Smooth muscle cell (in vitro differentiated cells): ENCODE measurements around the gene CDH4. TPM values are rescaled to one million over a fixed set of nuclear protein-coding genes. Genes with fewer than 3 reads are reported as not detected.

Experiments
- DNase-seq: peaks from one replicate; lab custom pipeline; 2025; ENCODE audit not compliant: unreplicated experiment; lab: John Stamatoyannopoulos, UW
- H2AFZ ChIP-seq: fragments of 200-600 bp; sonication (generic); 2 replicates; pipeline ENCODE4 v1.6.0; 2016; ENCODE audit warnings: antibody characterized with exemption, low read depth, mild to moderate bottlenecking
- H3F3A ChIP-seq: fragments of 200-600 bp; sonication (generic); 2 replicates; pipeline ENCODE4 v1.6.0; 2017; ENCODE audit warnings: antibody characterized with exemption, low read depth
- H3K27ac ChIP-seq: fragments of 200-600 bp; sonication (generic); 2 replicates; pipeline ENCODE4 v1.5.1; 2016; ENCODE audit warnings: low read depth, mild to moderate bottlenecking
- H3K27me3 ChIP-seq: fragments of 200-600 bp; sonication (generic); 2 replicates; pipeline ENCODE4 v1.6.1; 2016; ENCODE audit warnings: low read depth, mild to moderate bottlenecking
- H3K36me3 ChIP-seq: fragments of 200-600 bp; sonication (generic); 2 replicates; pipeline ENCODE4 v1.5.1; 2016; ENCODE audit warnings: low read depth
- H3K4me1 ChIP-seq: fragments of 200-600 bp; sonication (generic); 2 replicates; pipeline ENCODE4 v1.5.1; 2016; ENCODE audit warnings: low read depth
- H3K4me2 ChIP-seq: fragments of 200-600 bp; sonication (generic); 2 replicates; pipeline ENCODE4 v1.6.0; 2016; ENCODE audit warnings: mild to moderate bottlenecking
- H3K4me3 ChIP-seq: fragments of 200-600 bp; sonication (generic); 2 replicates; pipeline ENCODE4 v1.5.1; 2016; ENCODE audit warnings: mild to moderate bottlenecking
- H3K79me2 ChIP-seq: fragments of 200-600 bp; sonication (generic); 2 replicates; pipeline ENCODE4 v1.6.0; 2016; ENCODE audit warnings: low read depth, mild to moderate bottlenecking
- H3K9ac ChIP-seq: fragments of 200-600 bp; sonication (generic); 2 replicates; pipeline ENCODE4 v1.6.0; 2016; ENCODE audit warnings: low read depth
- H3K9me3 ChIP-seq: fragments of 200-600 bp; sonication (generic); replicated peaks from 2 replicates; pipeline ENCODE4 v1.5.1; 2016; ENCODE audit warnings: low read depth
- H4K20me1 ChIP-seq: fragments of 200-600 bp; sonication (generic); 2 replicates; pipeline ENCODE4 v1.6.0; 2016; ENCODE audit warnings: low read depth
- WGBS: methylation state at CpG from one replicate; pipeline ENCODE4 v1.1.7; 2016; ENCODE audit warnings: low lambda C conversion rate; 5-methylcytosine and 5-hydroxymethylcytosine counted together
- polyA plus RNA-seq: library from polyadenylated mRNA; unstranded; fragments of >200 nt; fragmentation: Nextera tagmentation; extraction: Ambion mirVana; gene quantifications from 2 replicates; pipeline ENCODE4 v1.2.1, GENCODE V29; 2016
- total RNA-seq: library from RNA; depleted of rRNA; stranded (reverse); fragments of >200 nt; gene quantifications from 2 replicates; pipeline ENCODE4 v1.2.3, GENCODE V29; 2014
- TF ChIP-seq, protein P1 (sequence below): fragments of 200-600 bp; sonication (generic); IDR thresholded peaks from 2 replicates; pipeline ENCODE4 v1.5.1; 2017; ENCODE audit warnings: borderline replicate concordance, mild to moderate bottlenecking, antibody characterized with exemption; ENCODE audit not compliant: insufficient read depth, poor library complexity, severe bottlenecking

Gene CDH4
- total and polyA plus RNA-seq, 2 experiments from 2014 or later: 0.03 to 0.04 TPM

DNA sequence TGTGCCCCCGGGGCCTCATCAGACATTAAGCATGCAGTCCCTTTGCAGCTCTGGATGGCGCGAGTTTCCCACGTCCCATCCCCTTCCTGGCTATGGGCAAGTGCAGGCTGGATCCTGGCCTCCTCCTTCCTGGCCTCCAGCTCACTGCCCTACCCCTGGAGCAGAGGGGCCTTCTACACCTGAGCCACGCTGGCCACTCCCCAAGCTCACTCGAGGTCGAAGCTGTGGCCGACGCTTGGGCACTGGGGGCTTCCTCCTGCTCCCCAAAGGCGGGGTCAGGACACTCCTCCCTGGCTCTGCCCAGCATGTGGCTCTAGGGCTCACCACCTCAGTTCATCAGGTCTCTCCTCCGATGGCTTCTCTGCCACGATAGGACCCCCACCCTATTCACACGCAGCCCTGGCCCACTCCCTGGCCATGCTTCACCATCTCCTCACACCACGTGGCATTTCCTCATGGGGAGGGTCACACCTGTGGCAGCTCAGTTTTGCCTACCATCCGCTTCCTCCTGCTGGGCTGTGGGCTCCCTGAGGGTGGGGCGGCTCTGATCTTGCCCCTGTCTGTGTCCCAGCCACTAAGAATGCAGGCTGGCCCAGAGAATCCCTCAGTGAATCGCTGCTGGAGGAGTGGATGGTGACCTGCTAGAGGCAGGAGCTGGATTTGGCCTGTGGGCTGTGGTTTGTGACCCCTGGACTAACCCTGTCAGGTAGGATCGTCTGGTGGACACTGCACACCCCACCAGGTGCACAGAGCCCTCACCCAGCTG is 532.9 kb downstream of the CDH4 start:
- no peaks in the 10 kb centered on the region for H3F3A ChIP-seq
- TF ChIP-seq, protein P1, sequence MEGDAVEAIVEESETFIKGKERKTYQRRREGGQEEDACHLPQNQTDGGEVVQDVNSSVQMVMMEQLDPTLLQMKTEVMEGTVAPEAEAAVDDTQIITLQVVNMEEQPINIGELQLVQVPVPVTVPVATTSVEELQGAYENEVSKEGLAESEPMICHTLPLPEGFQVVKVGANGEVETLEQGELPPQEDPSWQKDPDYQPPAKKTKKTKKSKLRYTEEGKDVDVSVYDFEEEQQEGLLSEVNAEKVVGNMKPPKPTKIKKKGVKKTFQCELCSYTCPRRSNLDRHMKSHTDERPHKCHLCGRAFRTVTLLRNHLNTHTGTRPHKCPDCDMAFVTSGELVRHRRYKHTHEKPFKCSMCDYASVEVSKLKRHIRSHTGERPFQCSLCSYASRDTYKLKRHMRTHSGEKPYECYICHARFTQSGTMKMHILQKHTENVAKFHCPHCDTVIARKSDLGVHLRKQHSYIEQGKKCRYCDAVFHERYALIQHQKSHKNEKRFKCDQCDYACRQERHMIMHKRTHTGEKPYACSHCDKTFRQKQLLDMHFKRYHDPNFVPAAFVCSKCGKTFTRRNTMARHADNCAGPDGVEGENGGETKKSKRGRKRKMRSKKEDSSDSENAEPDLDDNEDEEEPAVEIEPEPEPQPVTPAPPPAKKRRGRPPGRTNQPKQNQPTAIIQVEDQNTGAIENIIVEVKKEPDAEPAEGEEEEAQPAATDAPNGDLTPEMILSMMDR: no peak
- 92% methylated on average over 18 of the region's 18 CpGs for WGBS

DNA sequence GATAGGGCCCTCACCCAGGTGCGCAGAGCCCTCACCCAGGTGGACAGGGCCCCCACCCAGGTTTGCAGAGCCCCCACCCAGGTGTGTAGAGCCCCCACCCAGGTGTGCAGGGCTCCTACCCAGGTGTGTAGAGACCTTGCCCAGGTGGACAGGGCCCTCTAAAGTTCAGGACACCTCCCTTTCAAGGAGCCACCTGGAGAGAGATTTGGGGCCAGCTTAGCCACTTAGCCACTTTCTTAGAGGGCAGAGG is 533.4 kb downstream of the CDH4 start:
- H3K36me3 ChIP-seq: no peaks in the 10 kb centered on the region
- H3K4me3 ChIP-seq: no peak overlapping the region
- H3K4me2 ChIP-seq: no peak overlapping the region
- no peak for DNase-seq
- no peaks in the 10 kb centered on the region for H4K20me1 ChIP-seq
- H3K27me3 ChIP-seq: no peaks in the 10 kb centered on the region
- H2AFZ ChIP-seq: no peak overlapping the region
- peaks cover 3% of the 10 kb centered on the region for H3K9me3 ChIP-seq
- TF ChIP-seq, protein P1: no peak
- no CpG with 5 or more reads among the region's 1 CpG for WGBS
- no peaks in the 10 kb centered on the region for H3F3A ChIP-seq
- no peak overlapping the region for H3K9ac ChIP-seq
- H3K79me2 ChIP-seq: no peaks in the 10 kb centered on the region
- no peaks in the 10 kb centered on the region for H3K4me1 ChIP-seq
- H3K27ac ChIP-seq: no peak overlapping the region

More for the DNA sequence above, 532.9 kb downstream of the CDH4 start:
- Histone ChIP-seq H3K4me2 (no peak overlapping the region), H3K27ac (no peak overlapping the region), H3K4me3 (no peak overlapping the region), H4K20me1 (no peaks in the 10 kb centered on the region), H3K27me3 (no peaks in the 10 kb centered on the region), H3K79me2 (no peaks in the 10 kb centered on the region), H3K4me1 (no peaks in the 10 kb centered on the region), H2AFZ (no peak overlapping the region), H3K9ac (no peak overlapping the region), H3K36me3 (no peaks in the 10 kb centered on the region), H3K9me3 (peaks cover 3% of the 10 kb centered on the region)
- no peak for DNase-seq

DNA sequence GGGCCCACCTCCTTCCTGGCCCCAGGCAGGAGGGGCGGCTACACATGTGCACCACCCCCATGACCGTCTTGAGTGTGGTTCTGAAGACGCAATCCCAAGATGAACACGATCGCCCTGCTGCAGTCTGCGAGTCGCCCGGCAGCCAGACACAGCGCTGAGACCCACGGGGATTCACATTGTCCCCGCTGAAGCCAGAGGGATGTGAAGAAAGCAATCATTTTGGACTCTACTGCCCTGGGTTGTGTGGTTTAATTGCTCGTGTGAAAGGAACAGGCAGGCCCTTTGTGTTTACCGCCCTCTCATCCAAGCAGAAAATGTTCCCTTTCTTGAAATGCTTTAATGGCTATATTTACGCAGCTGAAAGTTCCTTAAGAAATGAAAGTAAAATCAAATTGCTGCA is 534.2 kb downstream of the CDH4 start:
- TF ChIP-seq, protein P1: no peak
- Histone ChIP-seq H3K27ac (no peak overlapping the region), H3K9me3 (peaks cover 3% of the 10 kb centered on the region), H3K9ac (no peak overlapping the region), H3F3A (no peaks in the 10 kb centered on the region), H2AFZ (no peak overlapping the region), H3K4me2 (no peak overlapping the region), H3K4me3 (no peak overlapping the region), H3K79me2 (no peaks in the 10 kb centered on the region), H4K20me1 (no peaks in the 10 kb centered on the region), H3K36me3 (no peaks in the 10 kb centered on the region), H3K27me3 (no peaks in the 10 kb centered on the region), H3K4me1 (no peaks in the 10 kb centered on the region)
- 88% methylated on average over 14 of the region's 14 CpGs for WGBS
- no peak for DNase-seq

DNA sequence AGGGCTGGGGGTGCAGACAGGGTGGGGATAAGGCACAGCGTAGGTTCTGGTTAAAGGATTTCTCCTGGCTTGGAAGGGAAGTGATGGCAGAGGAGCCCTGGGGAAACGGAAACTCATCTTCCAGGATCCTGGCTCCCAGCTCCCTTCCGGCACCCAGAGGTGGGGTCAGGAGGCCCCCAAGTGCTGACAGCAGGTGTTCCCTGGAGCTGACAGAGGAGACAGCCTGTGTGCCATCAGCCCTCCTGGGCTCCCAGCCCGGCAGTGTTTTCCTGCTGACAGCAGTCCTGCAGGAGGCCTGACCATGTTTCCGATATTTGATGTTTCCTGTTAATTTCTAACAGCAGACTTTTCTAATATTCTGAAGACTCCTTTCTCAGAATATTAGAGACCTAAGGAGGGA is 536.3 kb downstream of the CDH4 start:
- no peak overlapping the region for H3K4me3 ChIP-seq
- H3K27me3 ChIP-seq: no peaks in the 10 kb centered on the region
- H3K4me2 ChIP-seq: no peak overlapping the region
- no peaks in the 10 kb centered on the region for H3K9me3 ChIP-seq
- no peak overlapping the region for H3K9ac ChIP-seq
- no peaks in the 10 kb centered on the region for H3K36me3 ChIP-seq
- no peaks in the 10 kb centered on the region for H4K20me1 ChIP-seq
- DNase-seq: no peak
- no peaks in the 10 kb centered on the region for H3K79me2 ChIP-seq
- H3K27ac ChIP-seq: no peak overlapping the region
- H3F3A ChIP-seq: no peaks in the 10 kb centered on the region
- H3K4me1 ChIP-seq: no peaks in the 10 kb centered on the region
- TF ChIP-seq, protein P1: no peak
- WGBS: 93% methylated on average over 5 of the region's 5 CpGs
- H2AFZ ChIP-seq: no peak overlapping the region
